ENCODE data around the gene IQCE.

The IQCE gene

GRCh38 chr7:2568521-2569223 is 9.9 kb downstream of the IQCE start:
- Histone ChIP-seq H3K36me3 (ENCODE audit: control insufficient read depth in 5 of 5, insufficient read depth in 5 of 5, low read length in 5 of 5) (peaks cover 4 to 23% (median 14%) of the 10 kb centered on the region in 5 donors), H3K4me1 (ENCODE audit: control insufficient read depth in 5 of 5, insufficient read depth in 5 of 5, low read length in 5 of 5) (peaks cover 0 to 22% (median 15%) of the 10 kb centered on the region in 5 donors), H3K9me3 (ENCODE audit: control insufficient read depth in 5 of 5, low read length in 5 of 5) (no peaks in the 10 kb centered on the region), H3K27ac (ENCODE audit: low read depth, low read length) (no peak overlapping the region), H3K4me3 (ENCODE audit: low read depth in 1 of 5, low read length in 5 of 5) (no peak overlapping the region), H3K9ac (ENCODE audit: low read length in 5 of 5) (no peak overlapping the region), H3K27me3 (ENCODE audit: control insufficient read depth in 5 of 5, insufficient read depth in 4 of 5, low read length in 5 of 5) (no peaks in the 10 kb centered on the region)

- no peak overlapping the region for H3K4me3 ChIP-seq (ENCODE audit: low read depth in 1 of 5, low read length in 5 of 5)
- H3K36me3 ChIP-seq (ENCODE audit: control insufficient read depth in 5 of 5, insufficient read depth in 5 of 5, low read length in 5 of 5), result peaks cover 4 to 30% (median 22%) of the 10 kb centered on the region in 5 donors
- no peaks in the 10 kb centered on the region for H3K27me3 ChIP-seq (ENCODE audit: control insufficient read depth in 5 of 5, insufficient read depth in 4 of 5, low read length in 5 of 5)
- H3K4me1 ChIP-seq (ENCODE audit: control insufficient read depth in 5 of 5, insufficient read depth in 5 of 5, low read length in 5 of 5), result peaks cover 0 to 22% (median 15%) of the 10 kb centered on the region in 5 donors
- H3K9me3 ChIP-seq (ENCODE audit: control insufficient read depth in 5 of 5, low read length in 5 of 5), result no peaks in the 10 kb centered on the region
- no peak overlapping the region for H3K9ac ChIP-seq (ENCODE audit: low read length in 5 of 5)
- H3K27ac ChIP-seq (ENCODE audit: low read depth, low read length), result no peak overlapping the region
Observed at GRCh38 chr7:2569421-2569820, 10.6 kb downstream of the IQCE start.

GRCh38 chr7:2570021-2570420 is 11.2 kb downstream of the IQCE start:
- H3K27ac ChIP-seq (ENCODE audit: low read depth, low read length), result no peak overlapping the region
- peaks cover 4 to 34% (median 25%) of the 10 kb centered on the region in 5 donors for H3K36me3 ChIP-seq (ENCODE audit: control insufficient read depth in 5 of 5, insufficient read depth in 5 of 5, low read length in 5 of 5)
- no peaks in the 10 kb centered on the region for H3K9me3 ChIP-seq (ENCODE audit: control insufficient read depth in 5 of 5, low read length in 5 of 5)
- H3K4me3 ChIP-seq (ENCODE audit: low read depth in 1 of 5, low read length in 5 of 5), result no peak overlapping the region
- H3K4me1 ChIP-seq (ENCODE audit: control insufficient read depth in 5 of 5, insufficient read depth in 5 of 5, low read length in 5 of 5), result peaks cover 0 to 21% (median 15%) of the 10 kb centered on the region in 5 donors
- H3K9ac ChIP-seq (ENCODE audit: low read length in 5 of 5), result no peak overlapping the region
- H3K27me3 ChIP-seq (ENCODE audit: control insufficient read depth in 5 of 5, insufficient read depth in 4 of 5, low read length in 5 of 5), result no peaks in the 10 kb centered on the region

- H3K36me3 ChIP-seq (ENCODE audit: control insufficient read depth in 5 of 5, insufficient read depth in 5 of 5, low read length in 5 of 5), result peaks cover 4 to 44% (median 34%) of the 10 kb centered on the region in 5 donors
- no peaks in the 10 kb centered on the region for H3K9me3 ChIP-seq (ENCODE audit: control insufficient read depth in 5 of 5, low read length in 5 of 5)
- H3K27me3 ChIP-seq (ENCODE audit: control insufficient read depth in 5 of 5, insufficient read depth in 4 of 5, low read length in 5 of 5), result no peaks in the 10 kb centered on the region
- H3K27ac ChIP-seq (ENCODE audit: low read depth, low read length), result no peak overlapping the region
- peaks cover 0 to 17% (median 14%) of the 10 kb centered on the region in 5 donors for H3K4me1 ChIP-seq (ENCODE audit: control insufficient read depth in 5 of 5, insufficient read depth in 5 of 5, low read length in 5 of 5)
- H3K4me3 ChIP-seq (ENCODE audit: low read depth in 1 of 5, low read length in 5 of 5), result no peak overlapping the region
- no peak overlapping the region for H3K9ac ChIP-seq (ENCODE audit: low read length in 5 of 5)
Observed at GRCh38 chr7:2571409-2571808, 12.6 kb downstream of the IQCE start.

GRCh38 chr7:2572101-2572842 is 13.5 kb downstream of the IQCE start:
- Histone ChIP-seq H3K36me3 (ENCODE audit: control insufficient read depth in 5 of 5, insufficient read depth in 5 of 5, low read length in 5 of 5) (peaks cover 4 to 45% (median 34%) of the 10 kb centered on the region in 5 donors), H3K4me3 (ENCODE audit: low read depth in 1 of 5, low read length in 5 of 5) (no peak overlapping the region), H3K27ac (ENCODE audit: low read depth, low read length) (no peak overlapping the region), H3K27me3 (ENCODE audit: control insufficient read depth in 5 of 5, insufficient read depth in 4 of 5, low read length in 5 of 5) (no peaks in the 10 kb centered on the region), H3K9me3 (ENCODE audit: control insufficient read depth in 5 of 5, low read length in 5 of 5) (no peaks in the 10 kb centered on the region), H3K4me1 (ENCODE audit: control insufficient read depth in 5 of 5, insufficient read depth in 5 of 5, low read length in 5 of 5) (peaks cover 0 to 11% (median 8%) of the 10 kb centered on the region in 5 donors), H3K9ac (ENCODE audit: low read length in 5 of 5) (no peak overlapping the region)

- Histone ChIP-seq H3K36me3 (ENCODE audit: control insufficient read depth in 5 of 5, insufficient read depth in 5 of 5, low read length in 5 of 5) (peaks cover 4 to 53% (median 41%) of the 10 kb centered on the region in 5 donors), H3K4me1 (ENCODE audit: control insufficient read depth in 5 of 5, insufficient read depth in 5 of 5, low read length in 5 of 5) (peaks cover 0 to 4% (median 0%) of the 10 kb centered on the region in 5 donors), H3K27me3 (ENCODE audit: control insufficient read depth in 5 of 5, insufficient read depth in 4 of 5, low read length in 5 of 5) (no peaks in the 10 kb centered on the region), H3K27ac (ENCODE audit: low read depth, low read length) (no peak overlapping the region), H3K4me3 (ENCODE audit: low read depth in 1 of 5, low read length in 5 of 5) (no peak overlapping the region), H3K9me3 (ENCODE audit: control insufficient read depth in 5 of 5, low read length in 5 of 5) (no peaks in the 10 kb centered on the region), H3K9ac (ENCODE audit: low read length in 5 of 5) (no peak overlapping the region)
Observed at GRCh38 chr7:2573761-2574160, 15.0 kb downstream of the IQCE start.

GRCh38 chr7:2575046-2575732 is 16.4 kb downstream of the IQCE start:
- Histone ChIP-seq H3K27ac (ENCODE audit: low read depth, low read length) (no peak overlapping the region), H3K4me3 (ENCODE audit: low read depth in 1 of 5, low read length in 5 of 5) (no peak overlapping the region), H3K27me3 (ENCODE audit: control insufficient read depth in 5 of 5, insufficient read depth in 4 of 5, low read length in 5 of 5) (no peaks in the 10 kb centered on the region), H3K9ac (ENCODE audit: low read length in 5 of 5) (no peak overlapping the region), H3K9me3 (ENCODE audit: control insufficient read depth in 5 of 5, low read length in 5 of 5) (no peaks in the 10 kb centered on the region), H3K36me3 (ENCODE audit: control insufficient read depth in 5 of 5, insufficient read depth in 5 of 5, low read length in 5 of 5) (peaks cover 4 to 58% (median 44%) of the 10 kb centered on the region in 5 donors), H3K4me1 (ENCODE audit: control insufficient read depth in 5 of 5, insufficient read depth in 5 of 5, low read length in 5 of 5) (no peaks in the 10 kb centered on the region)

- Histone ChIP-seq H3K36me3 (ENCODE audit: control insufficient read depth in 5 of 5, insufficient read depth in 5 of 5, low read length in 5 of 5) (peaks cover 4 to 58% (median 44%) of the 10 kb centered on the region in 5 donors), H3K27me3 (ENCODE audit: control insufficient read depth in 5 of 5, insufficient read depth in 4 of 5, low read length in 5 of 5) (no peaks in the 10 kb centered on the region), H3K27ac (ENCODE audit: low read depth, low read length) (no peak overlapping the region), H3K9me3 (ENCODE audit: control insufficient read depth in 5 of 5, low read length in 5 of 5) (no peaks in the 10 kb centered on the region), H3K9ac (ENCODE audit: low read length in 5 of 5) (no peak overlapping the region), H3K4me3 (ENCODE audit: low read depth in 1 of 5, low read length in 5 of 5) (no peak overlapping the region), H3K4me1 (ENCODE audit: control insufficient read depth in 5 of 5, insufficient read depth in 5 of 5, low read length in 5 of 5) (no peaks in the 10 kb centered on the region)
Observed at GRCh38 chr7:2575733-2576340, 17.1 kb downstream of the IQCE start.

- Histone ChIP-seq H3K36me3 (ENCODE audit: control insufficient read depth in 5 of 5, insufficient read depth in 5 of 5, low read length in 5 of 5) (peaks cover 4 to 51% (median 41%) of the 10 kb centered on the region in 5 donors), H3K4me1 (ENCODE audit: control insufficient read depth in 5 of 5, insufficient read depth in 5 of 5, low read length in 5 of 5) (no peaks in the 10 kb centered on the region), H3K27me3 (ENCODE audit: control insufficient read depth in 5 of 5, insufficient read depth in 4 of 5, low read length in 5 of 5) (no peaks in the 10 kb centered on the region), H3K4me3 (ENCODE audit: low read depth in 1 of 5, low read length in 5 of 5) (no peak overlapping the region), H3K9ac (ENCODE audit: low read length in 5 of 5) (no peak overlapping the region), H3K9me3 (ENCODE audit: control insufficient read depth in 5 of 5, low read length in 5 of 5) (no peaks in the 10 kb centered on the region), H3K27ac (ENCODE audit: low read depth, low read length) (no peak overlapping the region)
Observed at GRCh38 chr7:2576742-2577491, 18.1 kb downstream of the IQCE start.
